DND-41 (cell line): ENCODE results near the gene ADD1.

Source experiments
- EZH2 ChIP-seq: IDR thresholded peaks from 3 replicates; pipeline ENCODE4 v1.6.1; 2012; ENCODE audit warnings: borderline replicate concordance, low read depth, mild to moderate bottlenecking, moderate library complexity, low read length, inconsistent platforms; ENCODE audit not compliant: severe bottlenecking
- TF ChIP-seq, protein P1 (sequence below): IDR thresholded peaks from 2 replicates; pipeline ENCODE4 v1.5.1; 2012; ENCODE audit warnings: borderline replicate concordance, low read length, moderate library complexity, mild to moderate bottlenecking; ENCODE audit not compliant: poor library complexity, severe bottlenecking; ENCODE audit errors: extremely low read depth

GRCh38 chr4:2827071-2827873 lies 16.4 kb upstream of the ADD1 start:
- TF ChIP-seq, protein P1, sequence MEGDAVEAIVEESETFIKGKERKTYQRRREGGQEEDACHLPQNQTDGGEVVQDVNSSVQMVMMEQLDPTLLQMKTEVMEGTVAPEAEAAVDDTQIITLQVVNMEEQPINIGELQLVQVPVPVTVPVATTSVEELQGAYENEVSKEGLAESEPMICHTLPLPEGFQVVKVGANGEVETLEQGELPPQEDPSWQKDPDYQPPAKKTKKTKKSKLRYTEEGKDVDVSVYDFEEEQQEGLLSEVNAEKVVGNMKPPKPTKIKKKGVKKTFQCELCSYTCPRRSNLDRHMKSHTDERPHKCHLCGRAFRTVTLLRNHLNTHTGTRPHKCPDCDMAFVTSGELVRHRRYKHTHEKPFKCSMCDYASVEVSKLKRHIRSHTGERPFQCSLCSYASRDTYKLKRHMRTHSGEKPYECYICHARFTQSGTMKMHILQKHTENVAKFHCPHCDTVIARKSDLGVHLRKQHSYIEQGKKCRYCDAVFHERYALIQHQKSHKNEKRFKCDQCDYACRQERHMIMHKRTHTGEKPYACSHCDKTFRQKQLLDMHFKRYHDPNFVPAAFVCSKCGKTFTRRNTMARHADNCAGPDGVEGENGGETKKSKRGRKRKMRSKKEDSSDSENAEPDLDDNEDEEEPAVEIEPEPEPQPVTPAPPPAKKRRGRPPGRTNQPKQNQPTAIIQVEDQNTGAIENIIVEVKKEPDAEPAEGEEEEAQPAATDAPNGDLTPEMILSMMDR = no peak
- no peak for TF ChIP-seq EZH2
